Muscle layer of colon (tissue), 2 donors: ENCODE data around the gene CBLL1.

Experiments
- H3K27ac ChIP-seq: one replicate; pipeline ENCODE4 v1.7.0; 2013; ENCODE audit warnings: low read depth, mild to moderate bottlenecking, low read length, moderate library complexity
- H3K27me3 ChIP-seq, 2 donors: one replicate each; pipeline ENCODE4 v1.7.0; 2013; ENCODE audit warnings: low read length in 2 of 2, mild to moderate bottlenecking in 2 of 2; ENCODE audit not compliant: insufficient read depth in 2 of 2, control insufficient read depth in 1 of 2
- H3K36me3 ChIP-seq: one replicate; pipeline ENCODE4 v1.7.0; 2013; ENCODE audit warnings: mild to moderate bottlenecking, low read length; ENCODE audit not compliant: insufficient read depth
- H3K4me1 ChIP-seq: one replicate; pipeline ENCODE4 v1.7.0; 2013; ENCODE audit warnings: mild to moderate bottlenecking, low read length; ENCODE audit not compliant: insufficient read depth
- H3K4me3 ChIP-seq, 2 donors: one replicate each; pipeline ENCODE4 v1.7.0; 2013; ENCODE audit warnings: low read length in 2 of 2, low read depth in 1 of 2, mild to moderate bottlenecking in 1 of 2, moderate library complexity in 1 of 2
- H3K9ac ChIP-seq: one replicate; pipeline ENCODE4 v1.7.0; 2013; ENCODE audit warnings: low read length
- H3K9me3 ChIP-seq: one replicate; pipeline ENCODE4 v1.7.0; 2013; ENCODE audit warnings: mild to moderate bottlenecking, low read length
- donor health status: abdominal sarcoma.
- donor health status: Adenocarcinoma of cecum.

Gene CBLL1, protein sequence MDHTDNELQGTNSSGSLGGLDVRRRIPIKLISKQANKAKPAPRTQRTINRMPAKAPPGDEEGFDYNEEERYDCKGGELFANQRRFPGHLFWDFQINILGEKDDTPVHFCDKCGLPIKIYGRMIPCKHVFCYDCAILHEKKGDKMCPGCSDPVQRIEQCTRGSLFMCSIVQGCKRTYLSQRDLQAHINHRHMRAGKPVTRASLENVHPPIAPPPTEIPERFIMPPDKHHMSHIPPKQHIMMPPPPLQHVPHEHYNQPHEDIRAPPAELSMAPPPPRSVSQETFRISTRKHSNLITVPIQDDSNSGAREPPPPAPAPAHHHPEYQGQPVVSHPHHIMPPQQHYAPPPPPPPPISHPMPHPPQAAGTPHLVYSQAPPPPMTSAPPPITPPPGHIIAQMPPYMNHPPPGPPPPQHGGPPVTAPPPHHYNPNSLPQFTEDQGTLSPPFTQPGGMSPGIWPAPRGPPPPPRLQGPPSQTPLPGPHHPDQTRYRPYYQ

DNA sequence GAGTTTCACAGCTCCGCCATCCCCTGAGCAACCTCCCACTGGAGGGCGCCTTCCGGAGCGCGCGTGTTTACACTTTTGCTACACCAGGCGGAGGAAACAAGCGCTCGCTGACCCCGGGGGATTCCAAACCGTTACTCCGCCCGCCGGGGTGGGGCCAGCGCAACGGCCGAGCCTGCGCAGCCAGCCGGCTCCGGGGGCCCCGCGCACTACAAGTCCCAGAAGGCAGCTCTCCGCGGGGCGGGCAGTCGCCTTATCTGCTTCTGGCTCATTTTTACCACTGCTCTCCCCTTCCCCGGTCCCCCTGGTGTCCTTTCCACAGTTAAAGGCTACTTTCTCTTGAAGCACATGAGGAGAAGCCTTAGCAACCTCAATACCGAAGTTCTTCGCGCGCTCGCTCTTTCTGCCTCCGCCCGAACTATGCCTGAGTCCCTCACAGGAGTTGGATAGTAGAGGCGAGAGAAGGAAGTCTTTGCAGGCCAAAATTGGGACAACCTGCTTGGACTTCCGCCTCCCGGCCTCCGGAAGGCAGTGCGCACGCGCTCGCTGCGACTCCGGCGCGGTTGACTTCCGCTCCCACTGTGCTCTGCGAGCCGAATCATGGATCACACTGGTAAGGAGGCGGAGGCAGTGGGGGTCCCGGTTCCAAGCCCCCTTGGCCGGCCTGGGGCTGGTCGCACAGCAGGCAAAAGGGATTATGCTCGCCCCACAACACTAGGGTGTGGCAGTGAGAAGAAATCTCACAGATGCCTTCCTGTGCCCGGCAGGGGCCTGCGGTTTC, at the start of gene CBLL1:
TSS of gene CBLL1 (plus strand) at position 576 of the 778 bp plus-strand sequence. CDS start at position 598, 22 bp downstream.
- Histone ChIP-seq H3K4me1 (peaks cover 32% of the 10 kb centered on the region), H3K27me3 (no peaks in the 10 kb centered on the region)

DNA sequence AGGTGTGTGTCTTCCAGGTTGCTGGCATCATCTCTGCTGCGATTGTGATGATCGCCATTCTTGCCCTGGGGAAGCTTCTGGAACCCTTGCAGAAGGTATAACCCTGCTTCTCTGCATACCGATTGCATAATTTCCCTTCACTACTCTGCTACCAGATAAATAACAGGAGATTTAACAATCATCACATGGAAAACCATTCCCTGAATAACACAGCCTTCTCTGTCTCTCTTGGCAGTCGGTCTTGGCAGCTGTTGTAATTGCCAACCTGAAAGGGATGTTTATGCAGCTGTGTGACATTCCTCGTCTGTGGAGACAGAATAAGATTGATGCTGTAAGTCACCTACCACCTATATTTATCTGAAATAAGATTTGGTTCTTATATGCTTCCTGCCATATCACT, 49.6 kb upstream of the CBLL1 start:
- Histone ChIP-seq H3K27ac (no peak overlapping the region), H3K9ac (no peak overlapping the region), H3K27me3 (no peaks in the 10 kb centered on the region), H3K4me1 (peaks cover 10% of the 10 kb centered on the region), H3K4me3 (no peak overlapping the region), H3K36me3 (no peaks in the 10 kb centered on the region), H3K9me3 (no peaks in the 10 kb centered on the region)

More for the DNA sequence above, at the start of gene CBLL1:
- Histone ChIP-seq H3K27ac (peak within 1 kb of the TSS; percentile 99), H3K4me3 (peak within 1 kb of the TSS; percentile 99), H3K9ac (peak within 1 kb of the TSS; percentile 91), H3K36me3 (no peaks in the 10 kb centered on the region), H3K9me3 (no peaks in the 10 kb centered on the region)

DNA sequence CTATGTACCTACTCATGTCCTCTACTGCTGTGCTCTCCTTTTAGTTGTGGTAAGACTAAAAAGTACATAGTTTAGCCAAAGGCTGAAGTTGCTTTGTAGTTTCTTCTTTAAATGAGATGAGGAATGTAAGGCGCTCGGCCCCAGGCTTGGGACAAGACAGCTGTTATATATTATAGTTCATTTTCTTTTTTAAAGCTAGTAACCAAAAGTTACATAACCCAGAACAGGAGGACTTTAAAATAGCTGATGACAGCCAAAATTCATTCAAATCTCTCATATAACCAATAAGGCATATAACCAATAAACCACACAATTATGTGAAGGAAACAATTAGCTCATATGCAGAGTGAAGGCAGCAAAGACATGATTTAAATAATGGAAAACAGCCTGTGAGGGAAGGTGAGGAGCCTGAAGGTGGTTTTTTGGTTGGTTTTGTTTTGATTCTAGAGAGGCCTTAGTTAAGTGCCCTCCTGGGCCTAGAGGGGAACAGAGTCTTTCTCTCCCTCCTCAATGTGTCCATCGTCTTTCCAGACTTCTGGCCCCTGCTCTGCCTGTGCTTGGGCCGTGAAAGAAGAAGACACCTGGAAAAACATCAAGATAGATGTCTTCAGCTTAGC, 47.5 kb upstream of the CBLL1 start:
- Histone ChIP-seq H3K9me3 (no peaks in the 10 kb centered on the region), H3K9ac (no peak overlapping the region), H3K27me3 (no peaks in the 10 kb centered on the region), H3K4me1 (peaks cover 10% of the 10 kb centered on the region), H3K36me3 (no peaks in the 10 kb centered on the region), H3K27ac (no peak overlapping the region), H3K4me3 (no peak overlapping the region)

DNA sequence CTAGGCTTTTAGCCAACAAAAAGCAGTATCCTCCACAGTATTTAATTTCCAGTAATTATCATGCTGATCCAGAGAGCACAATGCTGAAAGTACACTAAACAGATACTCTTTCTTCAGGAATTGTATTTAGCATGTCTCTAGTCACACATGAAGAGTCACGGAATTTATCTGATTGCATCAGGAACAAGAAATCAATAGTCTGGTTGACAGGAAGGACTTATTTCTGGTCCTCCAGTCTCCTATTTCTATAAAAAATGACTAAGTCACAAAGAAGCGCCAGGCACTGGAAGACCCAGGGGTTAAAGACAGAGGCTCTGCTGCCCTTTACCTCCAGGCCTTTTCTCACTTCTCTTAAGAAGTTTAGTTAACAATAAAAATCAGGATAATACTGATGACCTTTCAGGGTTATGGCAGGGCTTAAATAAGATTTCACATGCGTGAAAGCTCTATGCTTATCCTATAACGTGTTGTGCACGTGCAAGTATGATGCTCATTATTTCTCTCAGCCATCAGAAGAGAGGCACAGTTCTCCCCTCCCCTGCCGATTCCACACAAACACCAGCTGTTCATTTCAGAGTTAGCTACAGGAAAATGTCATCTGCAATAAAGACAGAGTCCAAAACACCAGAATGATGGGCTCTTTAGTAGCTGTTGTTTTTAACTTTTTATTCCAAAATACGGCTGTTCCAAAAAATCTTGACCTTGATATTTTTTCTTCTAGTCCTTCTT, 46.5 kb upstream of the CBLL1 start:
- Histone ChIP-seq H3K27ac (no peak overlapping the region), H3K36me3 (no peaks in the 10 kb centered on the region), H3K9ac (no peak overlapping the region), H3K4me1 (peaks cover 10% of the 10 kb centered on the region), H3K9me3 (no peaks in the 10 kb centered on the region), H3K4me3 (no peak overlapping the region), H3K27me3 (no peaks in the 10 kb centered on the region)

- no peaks in the 10 kb centered on the region for H3K9me3 ChIP-seq
- H3K27me3 ChIP-seq = no peaks in the 10 kb centered on the region
- no peak overlapping the region for H3K27ac ChIP-seq
- no peak overlapping the region for H3K9ac ChIP-seq
- no peak overlapping the region for H3K4me3 ChIP-seq
- no peaks in the 10 kb centered on the region for H3K36me3 ChIP-seq
- peaks cover 6% of the 10 kb centered on the region for H3K4me1 ChIP-seq
Measured at GRCh38 chr7:107700570-107700969, 43.4 kb upstream of the CBLL1 start.

GRCh38 chr7:107701191-107701590, 42.8 kb upstream of the CBLL1 start:
- H3K9ac ChIP-seq = no peak overlapping the region
- no peak overlapping the region for H3K4me3 ChIP-seq
- no peaks in the 10 kb centered on the region for H3K27me3 ChIP-seq
- H3K27ac ChIP-seq = no peak overlapping the region
- H3K4me1 ChIP-seq = peaks cover 6% of the 10 kb centered on the region
- H3K36me3 ChIP-seq = no peaks in the 10 kb centered on the region
- H3K9me3 ChIP-seq = no peaks in the 10 kb centered on the region

DNA sequence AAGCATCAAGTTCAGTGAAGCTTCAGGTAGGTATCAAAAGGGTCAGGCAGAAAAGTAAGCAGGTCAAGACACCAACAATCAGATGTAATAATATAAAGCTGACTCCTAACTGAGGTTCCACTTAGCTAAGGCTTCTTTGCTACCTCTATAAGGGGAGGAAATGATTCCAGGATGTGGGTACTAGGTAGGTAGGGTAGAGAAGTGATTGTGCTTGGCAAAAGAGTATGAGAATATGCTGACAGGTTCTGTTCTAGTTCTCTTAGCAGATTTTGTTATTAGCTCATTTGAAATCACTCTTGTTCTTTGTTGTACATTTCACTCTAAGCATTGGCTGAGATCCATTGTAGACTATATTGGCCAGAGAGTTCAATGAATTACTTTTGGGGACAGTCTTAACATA, 40.7 kb upstream of the CBLL1 start:
- H3K9ac ChIP-seq = no peak overlapping the region
- H3K27me3 ChIP-seq = no peaks in the 10 kb centered on the region
- no peaks in the 10 kb centered on the region for H3K4me1 ChIP-seq
- H3K36me3 ChIP-seq = no peaks in the 10 kb centered on the region
- no peak overlapping the region for H3K4me3 ChIP-seq
- no peaks in the 10 kb centered on the region for H3K9me3 ChIP-seq
- H3K27ac ChIP-seq = no peak overlapping the region

GRCh38 chr7:107703872-107704271, 40.1 kb upstream of the CBLL1 start:
- Histone ChIP-seq H3K27me3 (no peaks in the 10 kb centered on the region), H3K4me3 (no peak overlapping the region), H3K27ac (no peak overlapping the region), H3K4me1 (no peaks in the 10 kb centered on the region), H3K9ac (no peak overlapping the region), H3K36me3 (no peaks in the 10 kb centered on the region), H3K9me3 (no peaks in the 10 kb centered on the region)

GRCh38 chr7:107708956-107709355, 35.0 kb upstream of the CBLL1 start:
- H3K4me3 ChIP-seq = no peak overlapping the region
- no peak overlapping the region for H3K9ac ChIP-seq
- H3K27ac ChIP-seq = no peak overlapping the region
- no peaks in the 10 kb centered on the region for H3K4me1 ChIP-seq
- H3K36me3 ChIP-seq = no peaks in the 10 kb centered on the region
- no peaks in the 10 kb centered on the region for H3K9me3 ChIP-seq
- no peaks in the 10 kb centered on the region for H3K27me3 ChIP-seq

DNA sequence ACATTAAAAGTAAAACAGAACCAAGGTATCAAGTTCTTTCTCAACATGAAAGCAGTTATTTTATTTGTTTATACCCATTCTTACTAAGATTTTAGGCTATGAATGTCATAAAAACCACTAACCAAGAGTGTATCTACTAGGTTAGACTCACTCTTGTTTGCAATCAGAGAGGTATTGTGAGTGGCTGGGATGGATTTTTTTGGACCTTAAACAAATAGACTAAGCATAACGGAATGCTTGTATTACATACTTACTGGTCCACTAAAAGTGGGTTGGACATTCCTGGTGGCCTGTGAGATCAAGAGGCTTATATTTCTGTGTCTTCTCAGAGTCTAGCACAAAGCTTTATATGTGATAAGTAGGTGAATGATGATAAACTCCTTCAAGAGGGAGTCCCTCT, 32.6 kb upstream of the CBLL1 start:
- no peak overlapping the region for H3K4me3 ChIP-seq
- H3K27me3 ChIP-seq = no peaks in the 10 kb centered on the region
- H3K4me1 ChIP-seq = no peaks in the 10 kb centered on the region
- H3K36me3 ChIP-seq = no peaks in the 10 kb centered on the region
- H3K9me3 ChIP-seq = no peaks in the 10 kb centered on the region
- H3K27ac ChIP-seq = no peak overlapping the region
- no peak overlapping the region for H3K9ac ChIP-seq

GRCh38 chr7:107712025-107712424, 31.9 kb upstream of the CBLL1 start:
- H3K9ac ChIP-seq = no peak overlapping the region
- no peaks in the 10 kb centered on the region for H3K4me1 ChIP-seq
- no peaks in the 10 kb centered on the region for H3K36me3 ChIP-seq
- H3K4me3 ChIP-seq = no peak overlapping the region
- H3K9me3 ChIP-seq = no peaks in the 10 kb centered on the region
- no peak overlapping the region for H3K27ac ChIP-seq
- H3K27me3 ChIP-seq = no peaks in the 10 kb centered on the region
